ENCODE data around the gene CDH4.

Gene CDH4

DNA sequence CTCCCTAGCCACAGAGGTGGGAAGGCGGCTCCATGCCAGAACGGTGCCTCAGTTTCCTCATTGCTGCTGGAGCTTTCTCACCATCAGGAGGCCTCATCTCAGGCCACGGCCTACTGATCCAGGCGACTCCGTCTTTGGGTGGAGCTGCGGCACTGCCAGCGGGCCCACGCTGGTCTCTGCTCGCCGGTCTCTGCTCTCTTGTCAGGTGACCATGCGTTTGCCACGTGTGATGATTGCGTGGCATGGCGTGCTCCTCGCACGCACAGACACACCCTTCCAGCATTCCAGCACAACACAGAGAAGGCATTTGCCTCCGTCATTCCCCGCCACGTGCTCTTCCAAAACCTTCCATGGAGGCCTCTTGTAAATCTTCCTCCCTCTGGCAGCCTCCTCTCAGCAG, 271.1 kb downstream of the CDH4 start:
- DNase-seq, result no peak

DNA sequence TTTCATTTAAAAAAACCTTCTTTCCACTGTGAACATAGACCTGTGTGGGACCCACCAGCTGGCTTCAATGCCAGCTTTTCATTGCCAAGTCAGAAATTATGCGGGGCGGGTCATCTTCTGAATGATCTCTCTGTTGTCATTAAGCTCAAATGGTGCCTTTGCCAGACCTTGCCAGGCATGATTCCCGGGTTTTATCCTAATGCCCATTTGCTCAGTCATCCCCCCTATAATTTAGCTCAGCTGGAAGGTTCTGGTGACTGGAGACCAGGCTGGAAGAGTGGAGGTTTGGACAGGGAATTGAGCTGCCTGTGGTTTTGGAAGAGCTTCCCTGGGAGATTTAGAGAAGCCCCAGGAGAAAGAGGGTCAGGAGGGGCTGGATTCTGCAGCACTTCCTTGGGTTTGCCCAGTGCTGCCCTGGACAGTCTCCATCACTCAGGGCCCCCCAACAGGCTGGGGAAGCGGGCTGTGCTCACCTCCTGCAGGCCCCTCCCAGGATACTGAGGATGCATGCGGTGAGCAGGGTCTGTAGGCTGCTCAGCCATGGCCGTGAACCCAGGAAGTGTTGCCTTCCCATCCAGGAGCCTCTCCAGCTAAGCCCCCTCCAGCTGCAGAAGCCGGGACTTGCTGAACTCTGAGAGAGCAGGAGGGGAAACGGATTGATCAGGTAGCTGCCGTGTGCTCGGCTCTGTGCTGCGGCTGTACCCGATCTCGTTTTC, 273.0 kb downstream of the CDH4 start:
- DNase-seq, result no peak

GRCh38 chr20:61525781-61526431, 273.8 kb downstream of the CDH4 start:
- DNase-seq, result no peak

DNA sequence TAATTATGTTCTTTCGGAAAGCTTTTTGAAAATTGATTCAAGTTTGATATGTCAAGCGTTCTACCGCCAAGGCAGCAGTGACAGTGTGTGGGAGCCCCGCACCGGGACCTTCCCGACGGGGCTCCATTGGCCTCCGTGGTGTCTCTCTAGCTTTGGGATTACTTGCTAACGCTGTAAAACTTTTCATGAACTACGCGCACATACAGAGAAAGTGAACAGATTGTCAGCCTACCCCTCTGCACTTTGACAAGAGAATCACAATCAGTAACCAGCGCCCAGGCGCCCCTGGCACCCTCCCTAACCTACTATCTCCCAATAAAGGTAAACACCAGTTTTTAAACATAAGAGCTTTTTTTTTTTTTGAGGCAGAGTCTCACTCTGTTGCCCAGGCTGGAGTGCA, 274.8 kb downstream of the CDH4 start:
- no peak for DNase-seq

GRCh38 chr20:61527626-61528025, 275.6 kb downstream of the CDH4 start:
- DNase-seq, result no peak

- no peak for DNase-seq
Observed at GRCh38 chr20:61528591-61528990, 276.5 kb downstream of the CDH4 start.

GRCh38 chr20:61529354-61529753, 277.3 kb downstream of the CDH4 start:
- no peak for DNase-seq

- DNase-seq, result no peak
Observed at GRCh38 chr20:61531553-61532345, 279.7 kb downstream of the CDH4 start.

DNA sequence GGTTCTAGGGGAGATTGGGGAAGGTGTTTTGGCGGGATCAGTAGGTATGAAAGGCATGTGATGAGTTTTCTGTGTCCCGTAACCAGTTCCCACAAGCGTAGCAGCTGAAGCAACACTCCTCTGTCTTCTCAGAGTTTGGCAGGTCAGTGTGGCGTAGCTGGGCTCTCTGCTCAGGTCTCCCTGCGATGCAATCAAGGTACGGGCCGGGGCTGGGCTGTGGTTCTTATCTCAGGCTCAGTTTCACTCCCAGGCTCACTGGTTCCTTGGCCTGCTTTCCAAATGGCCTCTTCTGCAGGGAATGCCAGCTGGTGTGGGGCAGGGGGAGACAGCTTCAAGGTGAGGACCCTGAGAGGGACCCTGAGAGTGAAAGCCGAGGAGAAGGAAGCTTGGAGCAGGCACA, 280.7 kb downstream of the CDH4 start:
- DNase-seq, result no peak

DNA sequence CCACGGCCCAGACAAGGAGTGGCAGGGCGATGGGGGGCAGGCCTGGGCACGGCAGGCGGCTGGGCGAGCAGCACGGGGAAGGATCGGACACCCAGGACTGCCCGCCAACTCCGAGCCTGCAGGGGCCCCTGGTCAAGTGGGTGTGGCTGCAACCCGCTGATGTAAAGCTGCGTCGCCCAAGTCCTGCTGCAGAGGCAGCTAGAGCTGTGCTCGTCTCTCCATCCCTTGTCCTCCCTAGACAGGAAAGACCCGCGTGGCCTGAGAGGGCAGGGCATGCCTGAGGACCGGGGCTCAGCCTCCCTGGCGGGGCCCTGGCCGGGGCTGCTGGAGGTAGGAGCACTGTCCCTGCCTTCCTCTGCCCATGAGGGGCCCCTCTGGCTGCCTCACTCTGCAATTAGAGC, 281.2 kb downstream of the CDH4 start:
- no peak for DNase-seq

DNA sequence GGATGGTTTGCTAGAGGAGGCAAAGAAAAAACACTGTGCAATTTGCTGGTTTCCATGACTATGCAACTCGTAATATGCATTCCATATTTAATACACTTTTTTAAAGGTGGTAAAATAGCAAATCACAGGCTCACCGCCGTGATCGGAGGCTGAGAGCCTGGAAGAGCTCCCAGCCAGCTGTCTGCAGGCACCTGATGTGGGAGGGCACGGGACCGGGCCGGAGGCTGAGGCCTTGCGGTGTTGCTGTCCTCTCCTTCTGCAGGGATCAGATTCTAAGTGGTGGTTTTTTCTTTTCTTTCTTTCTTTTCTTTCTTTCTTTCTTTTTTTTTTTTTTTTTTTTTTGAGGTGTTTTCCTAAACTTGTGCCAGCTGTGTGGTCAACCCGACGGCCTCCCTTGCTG, 282.3 kb downstream of the CDH4 start:
- DNase-seq, result no peak

DNA sequence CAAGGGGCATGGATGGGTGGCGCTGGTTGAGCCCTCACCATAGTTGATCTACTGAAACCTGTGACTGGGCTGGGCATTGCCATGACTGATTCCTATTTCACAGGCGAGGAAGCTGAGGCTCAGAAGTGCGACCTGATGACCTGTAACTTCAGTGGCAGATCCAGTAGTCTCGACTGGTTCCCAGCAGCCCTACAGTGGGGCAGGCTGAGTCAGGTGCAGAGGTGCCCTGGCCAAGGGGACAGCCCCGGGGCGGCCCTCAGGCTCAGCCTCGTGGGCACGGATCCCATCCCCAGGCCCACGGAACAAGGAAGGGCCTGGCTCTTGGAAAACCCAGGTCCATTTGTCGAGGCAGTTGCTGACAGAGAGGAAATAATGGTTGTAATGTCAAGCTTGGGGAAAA, 283.0 kb downstream of the CDH4 start:
- no peak for DNase-seq

- no peak for DNase-seq
Observed at GRCh38 chr20:61535536-61535935, 283.5 kb downstream of the CDH4 start.

- DNase-seq, result no peak
Observed at GRCh38 chr20:61535956-61536355, 283.9 kb downstream of the CDH4 start.

DNA sequence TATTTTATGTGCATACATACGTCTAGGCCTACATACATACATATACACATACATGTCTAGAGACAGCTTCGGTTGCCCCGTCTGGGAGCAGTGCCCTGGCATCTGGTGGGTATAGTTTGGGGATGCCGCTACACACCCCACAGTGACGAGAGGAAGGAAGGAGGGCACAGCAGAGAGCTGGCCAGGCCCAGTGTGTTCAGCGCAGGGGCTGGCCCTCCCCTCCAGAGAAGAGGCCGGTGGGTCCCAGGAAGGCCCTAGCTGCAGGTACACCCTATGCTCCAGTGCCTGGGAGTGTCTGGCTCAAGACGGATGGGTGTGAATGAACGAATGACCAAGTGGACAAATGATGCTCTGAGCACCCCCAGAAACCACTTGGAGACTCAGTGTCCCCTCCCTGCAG, 284.6 kb downstream of the CDH4 start:
- no peak for DNase-seq

DNA sequence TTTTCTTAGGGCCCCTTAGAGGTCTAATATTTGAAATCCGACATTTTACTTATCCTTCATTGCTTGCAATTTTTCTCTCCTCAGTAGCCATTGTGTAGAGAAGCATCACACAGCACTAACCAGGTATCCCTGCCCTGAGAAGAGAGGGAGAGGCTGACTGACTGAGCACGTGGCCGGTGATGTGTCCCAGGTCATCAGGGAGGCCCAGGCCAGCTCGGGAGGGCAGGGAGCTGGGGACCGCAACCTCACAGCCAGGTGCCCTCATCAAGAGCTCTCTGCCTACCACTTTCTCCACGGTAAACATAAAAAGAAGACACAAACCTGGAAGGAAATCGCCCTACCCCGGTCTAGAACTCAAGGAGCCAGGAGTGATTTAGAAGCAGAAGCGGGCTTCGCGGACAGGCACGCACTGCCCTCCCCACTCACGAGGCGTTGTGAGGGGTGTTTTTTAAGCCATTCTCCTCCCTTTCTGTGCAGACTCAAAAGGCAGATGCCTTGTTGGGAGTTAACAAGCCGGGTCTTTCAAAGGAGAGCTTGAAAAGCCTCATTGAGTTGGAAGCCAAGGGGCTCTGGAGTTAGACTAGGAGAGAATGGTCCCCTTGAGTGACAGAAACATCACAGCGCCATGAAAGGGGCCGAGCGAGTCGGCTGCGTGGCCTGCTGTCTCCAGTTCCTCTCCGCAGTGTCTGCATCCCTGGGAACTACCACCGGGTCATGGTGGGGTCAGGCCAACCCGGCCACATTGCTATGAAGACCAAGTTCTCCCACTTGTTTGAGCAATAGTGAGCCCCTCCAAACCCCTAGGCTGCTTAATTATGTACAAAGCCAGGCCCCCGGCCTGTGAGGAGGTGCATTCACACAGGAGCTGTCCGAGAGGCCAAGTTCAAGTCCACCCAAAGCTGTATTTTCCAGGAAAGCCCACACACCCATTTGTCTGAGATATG, 285.4 kb downstream of the CDH4 start:
- DNase-seq, result no peak

DNA sequence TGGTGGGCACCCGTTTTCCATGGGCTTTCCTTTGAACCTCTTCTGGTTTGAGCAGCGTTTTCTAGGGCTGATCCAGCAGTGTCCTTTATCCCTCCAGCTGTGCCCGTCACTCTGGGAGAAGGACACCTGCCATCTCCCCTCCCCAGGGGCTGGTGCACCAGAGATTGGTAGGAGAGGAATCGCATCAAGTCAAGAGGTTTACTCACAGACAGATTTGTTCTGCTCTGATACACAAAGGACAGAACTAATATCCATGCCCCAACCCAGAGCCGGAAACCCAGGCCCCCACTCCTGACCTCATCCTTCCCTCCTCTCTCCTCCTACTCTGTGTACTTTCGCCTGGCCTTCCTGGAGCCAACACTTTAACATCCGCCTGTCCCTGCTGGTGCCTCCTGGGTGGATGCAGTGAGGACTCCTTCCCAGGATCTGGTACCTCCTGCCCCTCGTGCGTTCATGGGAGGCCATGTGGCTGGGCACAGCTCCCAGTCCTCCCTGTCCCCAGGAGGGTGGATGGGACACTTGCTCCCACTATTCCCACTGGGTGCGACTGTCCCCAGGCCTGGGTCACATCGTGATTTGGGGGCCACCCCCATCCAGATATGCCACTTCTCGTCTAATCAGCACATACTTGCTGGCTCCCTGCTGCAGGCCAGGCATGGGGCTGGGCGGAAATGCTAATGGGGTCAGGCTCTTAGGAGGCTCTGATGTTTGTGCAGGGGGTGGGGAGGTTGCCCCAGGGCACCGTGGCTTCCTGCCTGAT, 286.3 kb downstream of the CDH4 start:
- no peak for DNase-seq

- no peak for DNase-seq
Observed at GRCh38 chr20:61538943-61539265, 286.8 kb downstream of the CDH4 start.

GRCh38 chr20:61539706-61540360, 287.8 kb downstream of the CDH4 start:
- no peak for DNase-seq

GRCh38 chr20:61541537-61541936, 289.5 kb downstream of the CDH4 start:
- no peak for DNase-seq

GRCh38 chr20:61543086-61543485, 291.0 kb downstream of the CDH4 start:
- DNase-seq, result no peak

All from effector CD8-positive, alpha-beta T cell (primary cell).